ENCODE results near the gene XAGE3. TPM values are rescaled to one million over a fixed set of nuclear protein-coding genes. Genes with fewer than 3 reads are reported as not detected.
A peak's percentile ranks its signal among the peaks of the same experiment; 100 is the strongest.
"Not testable (repeated sequence)": the region's sequence is repeated elsewhere in the genome, so short reads cannot be mapped to it uniquely, and the experiment has no call there.

The XAGE3 gene
- total and polyA plus RNA-seq, 2 donors (not counting 1 experiment from before 2014, with no cell fraction given), result not detected

- DNase-seq (ENCODE audit: low read depth in 2 of 2), result no peak
Observed at GRCh38 chrX:52865343-52865998, 2.4 kb downstream of the XAGE3 start.

GRCh38 chrX:52856991-52857525 is 10.8 kb downstream of the XAGE3 start:
- H3K9me3 ChIP-seq (ENCODE audit: control insufficient read depth, insufficient read depth, low read depth, low read length); H3K9ac ChIP-seq (ENCODE audit: insufficient read depth, low read length); H3K4me3 ChIP-seq (replicated peaks in 1 of 4; ENCODE audit: control extremely low read depth in 1 of 4, insufficient read depth in 1 of 4, low read depth in 3 of 4, low read length in 4 of 4); DNase-seq (ENCODE audit: low read depth in 2 of 2); H3K27ac ChIP-seq (ENCODE audit: insufficient read depth, low read length); H3K27me3 ChIP-seq (ENCODE audit: control insufficient read depth, insufficient read depth, low read length); H4K20me1 ChIP-seq (ENCODE audit: control insufficient read depth, extremely low read depth, insufficient read depth, low read length); H3K36me3 ChIP-seq (ENCODE audit: control insufficient read depth, insufficient read depth, low read length); H3K79me2 ChIP-seq (ENCODE audit: control insufficient read depth, insufficient read depth, low read length); H2AFZ ChIP-seq (ENCODE audit: low read length); H3K4me2 ChIP-seq (ENCODE audit: extremely low read depth, insufficient read depth, low read length); H3K4me1 ChIP-seq (ENCODE audit: control insufficient read depth, extremely low read depth, insufficient read depth, low read length): not testable (repeated sequence)

More at GRCh38 chrX:52865343-52865998, 2.4 kb downstream of the XAGE3 start:
- no peak overlapping the region for H3K4me3 ChIP-seq (replicated peaks in 1 of 4; ENCODE audit: control extremely low read depth in 1 of 4, insufficient read depth in 1 of 4, low read depth in 3 of 4, low read length in 4 of 4)
- no peaks in the 10 kb centered on the region for H3K36me3 ChIP-seq (ENCODE audit: control insufficient read depth, insufficient read depth, low read length)
- H3K9me3 ChIP-seq (ENCODE audit: control insufficient read depth, insufficient read depth, low read depth, low read length), result no peaks in the 10 kb centered on the region
- H3K27ac ChIP-seq (ENCODE audit: insufficient read depth, low read length), result no peak overlapping the region
- H3K27me3 ChIP-seq (ENCODE audit: control insufficient read depth, insufficient read depth, low read length), result no peaks in the 10 kb centered on the region
- H3K9ac ChIP-seq (ENCODE audit: insufficient read depth, low read length), result no peak overlapping the region
- H3K4me1 ChIP-seq (ENCODE audit: control insufficient read depth, extremely low read depth, insufficient read depth, low read length), result no peaks in the 10 kb centered on the region
- no peaks in the 10 kb centered on the region for H4K20me1 ChIP-seq (ENCODE audit: control insufficient read depth, extremely low read depth, insufficient read depth, low read length)
- no peak overlapping the region for H3K4me2 ChIP-seq (ENCODE audit: extremely low read depth, insufficient read depth, low read length)
- no peaks in the 10 kb centered on the region for H3K79me2 ChIP-seq (ENCODE audit: control insufficient read depth, insufficient read depth, low read length)
- no peak overlapping the region for H2AFZ ChIP-seq (ENCODE audit: low read length)
- TF ChIP-seq CTCF (conservative IDR thresholded peaks at IDR 0.05 in 1 of 2, IDR thresholded peaks at IDR 0.05 in 1 of 2; ENCODE audit: low read depth in 1 of 2, low read length in 2 of 2) (no peak), EZH2 (IDR thresholded peaks at IDR 0.05; ENCODE audit: low read length, missing control alignments) (no peak)

GRCh38 chrX:52852110-52852860 is 15.6 kb downstream of the XAGE3 start:
- Histone ChIP-seq H3K9ac (ENCODE audit: insufficient read depth, low read length) (no peak overlapping the region), H2AFZ (ENCODE audit: low read length) (no peak overlapping the region), H3K4me2 (ENCODE audit: extremely low read depth, insufficient read depth, low read length) (peak overlapping the region; percentile 13), H3K27ac (ENCODE audit: insufficient read depth, low read length) (peak overlapping the region; percentile 44), H3K79me2 (ENCODE audit: control insufficient read depth, insufficient read depth, low read length) (no peaks in the 10 kb centered on the region), H3K27me3 (ENCODE audit: control insufficient read depth, insufficient read depth, low read length) (no peaks in the 10 kb centered on the region), H3K9me3 (ENCODE audit: control insufficient read depth, insufficient read depth, low read depth, low read length) (no peaks in the 10 kb centered on the region), H3K36me3 (ENCODE audit: control insufficient read depth, insufficient read depth, low read length) (no peaks in the 10 kb centered on the region), H4K20me1 (ENCODE audit: control insufficient read depth, extremely low read depth, insufficient read depth, low read length) (no peaks in the 10 kb centered on the region), H3K4me3 (replicated peaks in 1 of 4; ENCODE audit: control extremely low read depth in 1 of 4, insufficient read depth in 1 of 4, low read depth in 3 of 4, low read length in 4 of 4) (no peak overlapping the region), H3K4me1 (ENCODE audit: control insufficient read depth, extremely low read depth, insufficient read depth, low read length) (peaks cover 2% of the 10 kb centered on the region)
- TF ChIP-seq CTCF (conservative IDR thresholded peaks at IDR 0.05 in 1 of 2, IDR thresholded peaks at IDR 0.05 in 1 of 2; ENCODE audit: low read depth in 1 of 2, low read length in 2 of 2) (no peak), EZH2 (IDR thresholded peaks at IDR 0.05; ENCODE audit: low read length, missing control alignments) (no peak)
- DNase-seq (ENCODE audit: low read depth in 2 of 2), result peak; percentile 8 to 16

- not testable (repeated sequence) for H2AFZ ChIP-seq (ENCODE audit: low read length); DNase-seq (ENCODE audit: low read depth in 2 of 2); H3K4me3 ChIP-seq (replicated peaks in 1 of 4; ENCODE audit: control extremely low read depth in 1 of 4, insufficient read depth in 1 of 4, low read depth in 3 of 4, low read length in 4 of 4); H3K36me3 ChIP-seq (ENCODE audit: control insufficient read depth, insufficient read depth, low read length); H3K79me2 ChIP-seq (ENCODE audit: control insufficient read depth, insufficient read depth, low read length); H3K9me3 ChIP-seq (ENCODE audit: control insufficient read depth, insufficient read depth, low read depth, low read length); H3K27me3 ChIP-seq (ENCODE audit: control insufficient read depth, insufficient read depth, low read length); H4K20me1 ChIP-seq (ENCODE audit: control insufficient read depth, extremely low read depth, insufficient read depth, low read length); H3K9ac ChIP-seq (ENCODE audit: insufficient read depth, low read length); H3K4me2 ChIP-seq (ENCODE audit: extremely low read depth, insufficient read depth, low read length); H3K27ac ChIP-seq (ENCODE audit: insufficient read depth, low read length); H3K4me1 ChIP-seq (ENCODE audit: control insufficient read depth, extremely low read depth, insufficient read depth, low read length)
Observed at GRCh38 chrX:52843619-52844018, 24.3 kb downstream of the XAGE3 start.
